ENCODE data around the gene SATB2.

DNA sequence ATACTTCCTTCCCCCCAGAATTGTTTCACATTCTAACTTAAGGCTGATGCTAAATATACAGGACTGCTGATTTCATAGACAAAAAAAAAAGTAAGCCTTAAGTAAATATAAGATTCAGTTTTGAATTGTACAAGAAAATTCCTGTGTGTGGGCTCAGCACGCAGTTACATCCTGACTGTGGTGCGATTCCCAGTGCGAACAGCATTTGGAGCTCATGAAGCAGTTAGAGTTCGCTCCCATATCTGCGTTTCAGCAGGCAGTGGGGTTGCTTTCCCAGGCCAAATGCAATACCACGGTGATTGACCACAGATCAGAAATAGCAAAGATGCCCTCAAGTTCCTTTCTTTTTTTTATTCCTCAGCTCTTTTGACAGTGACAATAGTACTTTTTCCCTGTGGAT lies 75.6 kb downstream of the SATB2 start:
- no peak for TF ChIP-seq POLR2A (IDR thresholded peaks at IDR 0.05)
- TF ChIP-seq CTCF (IDR thresholded peaks at IDR 0.05) = no peak
